ENCODE data around the gene CENPO. TPM values are rescaled to one million over a fixed set of nuclear protein-coding genes. Genes with fewer than 3 reads are reported as not detected.

Gene CENPO
- total RNA-seq, 2 donors from 2014 or later, result 2.6 to 3.9 TPM

Other genes with a start within 250 kb of the CENPO start
- gene PTRHD1, start within 50 bp of the CENPO start, total RNA-seq, result 10 to 100 TPM; 13.7 to 14.2 TPM
- 100 to 1,000 TPM in 1 of 2 donors, 10 to 100 TPM in 1; 99.5 to 129 TPM for gene ADCY3, start 126.8 kb downstream of the CENPO start, total RNA-seq
- gene DNAJC27, start 178.5 kb downstream of the CENPO start, total RNA-seq, result 1 to 10 TPM; 5.6 to 7.2 TPM
- gene EFR3B, start 248.7 kb downstream of the CENPO start, total RNA-seq, result 1 to 10 TPM; 1.7 TPM

Data from posterior vena cava (tissue), 2 donors.